ENCODE measurements around the gene SCFD2. TPM values are rescaled to one million over a fixed set of nuclear protein-coding genes. Genes with fewer than 3 reads are reported as not detected.

SCFD2 gene
- total RNA-seq, 1 experiment from 2014 or later, result 7.4 TPM

DNA sequence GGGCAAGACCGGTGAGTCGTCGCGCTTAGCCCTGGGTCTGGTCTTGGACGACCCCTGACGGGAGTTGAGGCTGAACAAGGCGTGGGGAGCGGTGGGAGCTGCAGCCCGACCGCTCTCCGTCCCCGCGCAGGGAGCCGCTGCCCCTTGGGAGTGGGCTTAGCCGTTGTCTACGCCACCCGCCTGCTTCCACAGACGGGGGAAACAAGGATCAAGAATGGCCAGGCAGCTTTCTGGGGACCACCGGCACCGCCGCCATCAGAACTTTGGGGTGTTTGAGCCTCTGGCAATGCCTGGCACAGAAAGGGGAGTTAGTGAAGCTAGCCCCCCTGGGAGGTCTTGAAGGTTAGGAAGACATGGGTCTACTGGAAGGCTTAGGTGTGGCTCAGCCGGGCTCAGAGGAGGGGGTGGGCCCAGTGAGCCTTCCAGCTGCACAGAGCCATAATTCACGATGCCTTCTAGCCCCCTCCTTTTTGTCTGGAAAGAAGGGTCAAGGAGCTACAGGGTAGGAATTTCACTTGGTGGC, 503.2 kb downstream of the SCFD2 start:
- intact Hi-C loops (cut with micrococcal nuclease; ENCODE audit: unreplicated experiment), result no loop called here
- H3K27ac ChIP-seq (ENCODE audit: low read length), result no peak overlapping the region
- in situ Hi-C loops (cut with HindIII; ENCODE audit: low pct_unique_long_range_greater_than_20kb, low sequenced_read_pairs), result no loop called here
- H3K9me3 ChIP-seq (ENCODE audit: control insufficient read depth, insufficient read depth, low read depth, low read length), result 0 out of 2 replicates have a peak, but pooled peaks cover 3% of the 10 kb centered on the region
- peaks cover 4% of the 10 kb centered on the region for H3K4me1 ChIP-seq (ENCODE audit: control insufficient read depth, insufficient read depth, low read length)
- no peak for TF ChIP-seq TCF7L2 (IDR thresholded peaks at IDR 0.05; ENCODE audit: low read depth, low read length)
- TF ChIP-seq POLR2AphosphoS5 (IDR thresholded peaks at IDR 0.05; ENCODE audit: low read depth, low read length), result no peak
- no peak for TF ChIP-seq CTCF (IDR thresholded peaks at IDR 0.05)
- no peak for TF ChIP-seq REST (IDR thresholded peaks at IDR 0.05; ENCODE audit: insufficient read depth in 1 of 2, low read depth in 2 of 2, low read length in 1 of 2)
- no peak for TF ChIP-seq SIN3A (IDR thresholded peaks at IDR 0.05; ENCODE audit: borderline replicate concordance, insufficient read depth, low read depth, low read length)
- ATAC-seq, result peak; percentile 13; the same call in 1 of the 2 replicates
- no peaks in the 10 kb centered on the region for H3K36me3 ChIP-seq (ENCODE audit: control insufficient read depth, insufficient read depth, low read length)
- peak overlapping the region; percentile 52 to 57 for H3K4me3 ChIP-seq (ENCODE audit: low read depth in 2 of 2, low read length in 2 of 2)
- ChIA-PET POLR2A (no interaction called here), CTCF (no interaction called here)
- no peaks in the 10 kb centered on the region; the same call in none of the 2 replicates for H3K27me3 ChIP-seq (ENCODE audit: control insufficient read depth, insufficient read depth, low read length)
- DNase-seq (ENCODE audit: low read depth, low spot score), result no peak
- BruUV-seq (replicated peaks), result no TSS peak

DNA sequence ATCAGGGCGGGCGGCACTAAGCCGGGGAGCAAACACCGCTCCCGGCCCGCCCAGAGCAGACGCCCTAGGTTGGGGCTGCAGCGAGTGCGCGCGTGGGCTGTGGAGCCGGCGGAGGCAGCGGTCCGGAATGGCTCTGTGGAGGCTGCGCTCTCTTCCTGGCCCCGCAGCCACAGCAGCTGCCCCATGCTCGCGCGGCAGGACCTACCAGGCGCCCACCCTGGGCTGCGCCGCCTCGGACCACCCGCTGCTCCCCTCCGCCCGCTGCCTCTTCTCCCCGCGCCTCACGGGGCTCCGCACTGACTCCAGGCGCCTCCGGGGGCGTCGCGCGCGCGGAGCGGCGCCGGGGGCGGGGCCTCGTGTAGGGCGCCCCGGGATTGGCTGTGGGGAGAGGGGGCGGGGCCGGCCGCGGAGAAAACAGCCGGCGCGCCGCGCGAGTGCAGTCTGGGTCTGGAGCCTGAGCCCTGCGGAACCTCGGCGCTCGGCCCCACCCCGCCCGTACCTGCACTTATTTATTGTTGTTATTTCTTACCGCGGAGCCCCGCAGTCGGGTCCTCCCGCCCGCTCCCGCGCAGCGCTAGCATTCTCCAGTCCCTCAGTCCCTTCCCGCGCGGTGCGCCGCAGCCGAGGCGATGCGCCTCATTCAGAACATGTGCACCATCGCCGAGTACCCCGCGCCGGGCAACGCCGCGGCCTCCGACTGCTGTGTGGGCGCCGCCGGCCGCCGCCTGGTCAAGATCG, 503.8 kb downstream of the SCFD2 start, which contains the start of gene RASL11B:
Gene RASL11B, plus strand, starts transcription at position 439 of the 738 bp plus-strand sequence. Its CDS starts 191 bp downstream, at position 630.
- ChIA-PET POLR2A (no interaction called here), CTCF (no interaction called here)
- TF ChIP-seq REST (IDR thresholded peaks at IDR 0.05; ENCODE audit: insufficient read depth in 1 of 2, low read depth in 2 of 2, low read length in 1 of 2), result no peak
- no peak for TF ChIP-seq SIN3A (IDR thresholded peaks at IDR 0.05; ENCODE audit: borderline replicate concordance, insufficient read depth, low read depth, low read length)
- no peak for TF ChIP-seq POLR2AphosphoS5 (IDR thresholded peaks at IDR 0.05; ENCODE audit: low read depth, low read length)
- 0 out of 2 replicates have a peak, but pooled peaks have one; percentile 10 for TF ChIP-seq CTCF (IDR thresholded peaks at IDR 0.05)
- no peak for TF ChIP-seq TCF7L2 (IDR thresholded peaks at IDR 0.05; ENCODE audit: low read depth, low read length)
- no peak for DNase-seq (ENCODE audit: low read depth, low spot score)
- in situ Hi-C loops (cut with HindIII; ENCODE audit: low pct_unique_long_range_greater_than_20kb, low sequenced_read_pairs) (no loop called here), intact Hi-C loops (cut with micrococcal nuclease; ENCODE audit: unreplicated experiment) (no loop called here)
- Histone ChIP-seq H3K4me3 (ENCODE audit: low read depth in 2 of 2, low read length in 2 of 2) (peak within 1 kb of the TSS; percentile 52 to 57), H3K9me3 (ENCODE audit: control insufficient read depth, insufficient read depth, low read depth, low read length) (0 out of 2 replicates have a peak, but pooled peaks cover 3% of the 10 kb centered on the region), H3K36me3 (ENCODE audit: control insufficient read depth, insufficient read depth, low read length) (no peaks in the 10 kb centered on the region), H3K27me3 (ENCODE audit: control insufficient read depth, insufficient read depth, low read length) (no peaks in the 10 kb centered on the region; the same call in none of the 2 replicates), H3K4me1 (ENCODE audit: control insufficient read depth, insufficient read depth, low read length) (peaks cover 4% of the 10 kb centered on the region), H3K27ac (ENCODE audit: low read length) (no peak within 1 kb of the TSS)
- BruUV-seq (replicated peaks), result no TSS peak
- peak; percentile 99 for ATAC-seq
